H1 (cell line): ENCODE results near the gene FGR. TPM values are rescaled to one million over a fixed set of nuclear protein-coding genes. Genes with fewer than 3 reads are reported as not detected.

ENCODE experiments used
- CTCF ChIA-PET: fragments of 300-600 bp; sonication (Branson Sonifier 250); formaldehyde crosslinking; loops from one replicate; lab custom pipeline; 2021; ENCODE audit not compliant: partially characterized antibody; lab: Charles Lee
- POLR2A ChIA-PET: fragments of 300-600 bp; sonication (Branson Sonifier 250); formaldehyde crosslinking; loops from one replicate; lab custom pipeline; 2021; ENCODE audit warnings: inconsistent platforms; ENCODE audit not compliant: partially characterized antibody; lab: Charles Lee
- DNase-seq, 2 experiments: peaks; one replicate each; pipeline versions ENCODE4 v3.0.0 to v3.0.0-alpha.2; 2010 to 2022; ENCODE audit warnings: low spot score in 2 of 2, low read depth in 1 of 2, mixed read lengths in 1 of 2
- FAIRE-seq: peaks from 2 replicates; lab custom pipeline; 2011; peaks lifted over from hg19 to GRCh38; lab: Jason Lieb, UNC
- H2AFZ ChIP-seq: 2 replicates; pipeline ENCODE4 v1.8.1; 2012; ENCODE audit warnings: low read length, inconsistent platforms
- H2AK5ac ChIP-seq: 2 replicates; pipeline ENCODE4 v1.6.1; 2013; ENCODE audit warnings: low read depth, low read length
- H2BK120ac ChIP-seq: replicated peaks from 2 replicates; pipeline ENCODE3; 2013; ENCODE audit warnings: low read depth, low read length, inconsistent platforms
- H2BK12ac ChIP-seq: 2 replicates; pipeline ENCODE4 v1.6.1; 2013; ENCODE audit warnings: low read depth, low read length
- H2BK15ac ChIP-seq: 2 replicates; pipeline ENCODE4 v1.6.1; 2013; ENCODE audit warnings: low read length
- H2BK20ac ChIP-seq: 2 replicates; pipeline ENCODE4 v1.6.1; 2013; ENCODE audit warnings: low read length
- H2BK5ac ChIP-seq: 2 replicates; pipeline ENCODE4 v1.6.1; 2013; ENCODE audit warnings: low read depth, low read length
- H3K14ac ChIP-seq: 2 replicates; pipeline ENCODE4 v1.6.1; 2013; ENCODE audit warnings: inconsistent platforms; ENCODE audit not compliant: insufficient read length
- H3K18ac ChIP-seq: 2 replicates; pipeline ENCODE4 v1.6.1; 2013; ENCODE audit warnings: low read length; ENCODE audit errors: extremely low read depth
- H3K23ac ChIP-seq: 2 replicates; pipeline ENCODE4 v1.6.1; 2013; ENCODE audit warnings: inconsistent platforms; ENCODE audit not compliant: insufficient read length
- H3K23me2 ChIP-seq: 2 replicates; pipeline ENCODE4 v1.6.1; 2013; ENCODE audit warnings: low read depth, low read length
- H3K27ac ChIP-seq: 2 replicates; pipeline ENCODE4 v1.6.1; 2011; ENCODE audit warnings: low read depth, low read length, inconsistent platforms
- H3K27me3 ChIP-seq, 4 experiments: replicated peaks in 1 of 4; 1 replicate in 1 of 4; 2 replicates in 3 of 4; pipeline versions ENCODE4 v1.6.1 to v1.8.1; 2011 to 2013; ENCODE audit warnings: low read length in 3 of 4, mild to moderate bottlenecking in 3 of 4, inconsistent platforms in 2 of 4, mixed read lengths in 2 of 4, moderate library complexity in 1 of 4; ENCODE audit not compliant: control insufficient read depth in 3 of 4, insufficient read depth in 3 of 4; ENCODE audit errors: extremely low read depth in 1 of 4
- H3K36me3 ChIP-seq, 4 experiments: 2 replicates each; pipeline versions ENCODE4 v1.6.1 to v1.8.1; 2011 to 2013; ENCODE audit warnings: mild to moderate bottlenecking in 4 of 4, low read length in 3 of 4, moderate library complexity in 2 of 4, control low read depth in 1 of 4, inconsistent platforms in 1 of 4; ENCODE audit not compliant: insufficient read depth in 4 of 4, control insufficient read depth in 2 of 4
- H3K4ac ChIP-seq: replicated peaks from 2 replicates; pipeline ENCODE3; 2013; ENCODE audit warnings: low read length, low read depth, mixed read lengths, inconsistent platforms; ENCODE audit not compliant: insufficient read length
- H3K4me1 ChIP-seq, 4 experiments: replicated peaks in 1 of 4; 1 replicate in 1 of 4; 2 replicates in 3 of 4; pipeline versions ENCODE4 v1.6.1 to v1.8.1; 2011 to 2013; ENCODE audit warnings: low read length in 3 of 4, inconsistent platforms in 2 of 4, mixed read lengths in 1 of 4; ENCODE audit not compliant: insufficient read depth in 4 of 4, control insufficient read depth in 3 of 4
- H3K4me2 ChIP-seq, 2 experiments: 2 replicates each; pipeline versions ENCODE4 v1.6.1 to v1.8.1; 2011 to 2013; ENCODE audit warnings: low read depth in 2 of 2, low read length in 2 of 2, control low read depth in 1 of 2, inconsistent platforms in 1 of 2, mild to moderate bottlenecking in 1 of 2; ENCODE audit not compliant: insufficient read depth in 1 of 2
- H3K4me3 ChIP-seq, 4 experiments: fragments of 200-600, 300-600 bp in 1 of 4; sonication (generic), shearing (Covaris generic), sonication (Bioruptor Twin) in 1 of 4; 2 replicates each; pipeline versions ENCODE4 v1.5.1 to v1.8.1; 2011 to 2016; ENCODE audit warnings: low read length in 4 of 4, low read depth in 3 of 4, control low read depth in 2 of 4, inconsistent platforms in 2 of 4, mild to moderate bottlenecking in 2 of 4, mixed read lengths in 1 of 4, moderate library complexity in 1 of 4; ENCODE audit not compliant: insufficient read depth in 2 of 4; ENCODE audit errors: extremely low read depth in 1 of 4
- H3K56ac ChIP-seq: replicated peaks from 2 replicates; pipeline ENCODE3; 2013; ENCODE audit warnings: low read depth, mild to moderate bottlenecking, mixed read lengths, low read length, inconsistent platforms; ENCODE audit not compliant: insufficient read length
- H3K79me1 ChIP-seq: 2 replicates; pipeline ENCODE4 v1.6.1; 2013; ENCODE audit warnings: low read depth, low read length, control low read depth
- H3K79me2 ChIP-seq, 2 experiments: 2 replicates each; pipeline versions ENCODE4 v1.6.1 to v1.8.1; 2012 to 2013; ENCODE audit warnings: low read length in 2 of 2, mild to moderate bottlenecking in 2 of 2, inconsistent platforms in 1 of 2; ENCODE audit not compliant: insufficient read depth in 2 of 2, control insufficient read depth in 1 of 2
- H3K9ac ChIP-seq, 4 experiments: replicated peaks in 1 of 4; 1 replicate in 1 of 4; 2 replicates in 3 of 4; pipeline versions ENCODE4 v1.6.1 to v1.8.1; 2011 to 2013; ENCODE audit warnings: low read depth in 3 of 4, low read length in 3 of 4, control low read depth in 2 of 4, mild to moderate bottlenecking in 2 of 4, moderate library complexity in 2 of 4, inconsistent platforms in 1 of 4; ENCODE audit errors: extremely low read depth in 1 of 4
- H3K9me3 ChIP-seq, 2 experiments: 2 replicates each; pipeline versions ENCODE4 v1.6.1 to v1.8.1; 2012 to 2013; ENCODE audit warnings: mild to moderate bottlenecking in 2 of 2, moderate library complexity in 2 of 2, control low read depth in 1 of 2, inconsistent platforms in 1 of 2, low read depth in 1 of 2, low read length in 1 of 2, mixed read lengths in 1 of 2; ENCODE audit not compliant: insufficient read depth in 2 of 2
- H4K20me1 ChIP-seq, 2 experiments: replicated peaks in 1 of 2; 2 replicates each; pipeline versions ENCODE3 to v1.8.1; 2011 to 2013; ENCODE audit warnings: inconsistent platforms in 2 of 2, low read length in 2 of 2, mild to moderate bottlenecking in 1 of 2; ENCODE audit not compliant: insufficient read depth in 2 of 2, control insufficient read depth in 1 of 2
- H4K5ac ChIP-seq: 2 replicates; pipeline ENCODE4 v1.6.1; 2013; ENCODE audit warnings: low read length, low read depth, mixed read lengths, inconsistent platforms; ENCODE audit not compliant: insufficient read length
- H4K8ac ChIP-seq: 2 replicates; pipeline ENCODE4 v1.8.0; 2013; ENCODE audit warnings: mild to moderate bottlenecking, moderate library complexity, low read length, inconsistent platforms; ENCODE audit not compliant: insufficient read depth; ENCODE audit errors: extremely low read depth
- H4K91ac ChIP-seq: replicated peaks from 2 replicates; pipeline ENCODE3; 2013; ENCODE audit warnings: low read length, mixed read lengths, inconsistent platforms; ENCODE audit not compliant: insufficient read length
- CBX5 ChIP-seq: fragments of 300-800, 300-1000 bp; sonication (generic); IDR thresholded peaks from 2 replicates; pipeline ENCODE4 v1.7.1; 2016; ENCODE audit warnings: antibody characterized with exemption, low read length, low read depth
- MAFK ChIP-seq: IDR thresholded peaks from 2 replicates; pipeline ENCODE4 v1.6.1; 2012; ENCODE audit warnings: low read depth, mild to moderate bottlenecking, improper control_type of control experiment, low read length
- PHF8 ChIP-seq: fragments of 200-600 bp; sonication (generic); conservative IDR thresholded peaks from 2 replicates; pipeline ENCODE4 v1.7.1; 2012; ENCODE audit warnings: low read depth, mild to moderate bottlenecking, inconsistent platforms, low read length, moderate library complexity
- SP1 ChIP-seq: IDR thresholded peaks from 2 replicates; pipeline ENCODE4 v1.6.1; 2011; ENCODE audit warnings: low read depth, low read length
- WGBS, 2 experiments: shearing (Covaris generic) in 1 of 2; methylation state at CpG; one replicate each; pipeline versions ENCODE4 v1.1.6 to v1.1.7; 2013 to 2015; ENCODE audit warnings: low lambda C conversion rate in 2 of 2, mixed read lengths in 2 of 2, inconsistent platforms in 1 of 2, low coverage in 1 of 2, missing lambda C conversion rate in 1 of 2; ENCODE audit not compliant: insufficient replicate concordance in 2 of 2, insufficient coverage in 1 of 2, insufficient read length in 1 of 2; ENCODE audit errors: extremely low coverage in 1 of 2, missing lambda C conversion rate in 1 of 2; 5-methylcytosine and 5-hydroxymethylcytosine counted together
- polyA plus RNA-seq, 7 experiments: library from polyadenylated mRNA; depleted of rRNA in 3 of 7; stranded (reverse) in 5 of 7; unstranded in 2 of 7; fragments of >200 nt in 5 of 7; fragments of 200-250 nt in 2 of 7; gene quantifications; 1 replicate in 5 of 7; 2 replicates in 1 of 7; 4 replicates in 1 of 7; pipeline versions ENCODE4 v1.2.1 to v1.2.3, GENCODE V29; 2011 to 2013; ENCODE audit warnings: missing spikeins in 2 of 7, mixed read lengths in 2 of 7
- total RNA-seq: library from RNA; stranded (reverse); fragmentation: NEBNext Ultra II Directional; extraction: Animal tissue kit (Norgen Biotek cat#: 25700); gene quantifications from 2 replicates; pipeline ENCODE4 v1.2.1, GENCODE V29; 2021
- TF ChIP-seq, protein P1 (sequence below): IDR thresholded peaks from 2 replicates; pipeline ENCODE4 v1.6.1; 2012; ENCODE audit warnings: inconsistent platforms

The FGR gene
- total and polyA plus RNA-seq, 2 of the 8 experiments (the other 6 are each of a cell fraction or from before 2014, with no cell fraction given), result 0.22 to 0.95 TPM

DNA sequence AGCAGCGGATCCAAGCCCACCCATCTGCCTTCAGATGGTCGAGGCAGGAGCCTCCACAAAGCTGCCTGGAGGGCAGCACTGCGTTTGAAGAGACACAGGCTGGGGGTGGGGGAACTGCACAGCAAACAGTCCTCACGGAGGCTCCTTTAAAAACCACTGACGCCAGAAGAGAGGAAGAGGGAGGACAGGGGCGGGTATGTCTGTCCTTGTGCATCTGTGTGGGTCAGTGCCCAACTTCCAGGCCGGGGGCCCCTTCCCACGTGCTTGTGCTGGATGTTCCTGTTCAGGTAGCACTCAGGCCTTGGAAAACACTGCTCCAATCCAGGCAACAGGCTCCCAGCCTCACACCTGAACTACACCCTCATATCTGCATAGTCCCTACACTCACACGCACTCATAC lies 38.7 kb downstream of the FGR start:
- Histone ChIP-seq H3K36me3 (no peaks in the 10 kb centered on the region), H3K9me3 (no peaks in the 10 kb centered on the region), H3K23me2 (peaks cover 14% of the 10 kb centered on the region; the same call in 1 of the 2 replicates), H3K23ac (no peak overlapping the region), H3K4me2 (no peak overlapping the region), H3K56ac (no peak overlapping the region), H2BK20ac (no peak overlapping the region), H3K79me1 (peaks cover 43% of the 10 kb centered on the region), H3K4me3 (no peak overlapping the region), H2AK5ac (peak overlapping the region; percentile 49; the same call in 1 of the 2 replicates), H4K91ac (no peak overlapping the region), H3K79me2 (peaks cover 5 to 91% of the 10 kb centered on the region in 2 experiments; a peak in 3 of 4 replicates), H2BK12ac (peak overlapping the region; percentile 85; the same call in 1 of the 2 replicates), H2BK5ac (peak overlapping the region; percentile 44; the same call in 1 of the 2 replicates), H3K4ac (no peak overlapping the region), H2BK15ac (peak overlapping the region; percentile 72; the same call in 1 of the 2 replicates), H3K14ac (no peak overlapping the region), H3K27ac (no peak overlapping the region), H4K8ac (no peak overlapping the region), H2AFZ (no peak overlapping the region), H3K9ac (no peak overlapping the region), H3K27me3 (no peaks in the 10 kb centered on the region; a peak in 1 of 7 replicates), H4K20me1 (peaks cover 18 to 59% of the 10 kb centered on the region in 2 experiments), H3K4me1 (peaks cover 27 to 70% (median 59%) of the 10 kb centered on the region in 4 experiments), H4K5ac (no peak overlapping the region), H3K18ac (no peak overlapping the region), H2BK120ac (no peak overlapping the region)
- ChIA-PET CTCF (interaction anchor here (1.0 to 37.8 kb wide), 6 partner anchors 11 to 200 kb away, joined by 3 to 1807 read pairs (median 7); no protein-coding TSS in a partner anchor), POLR2A (interaction anchor here (0.9 to 13.5 kb wide), 3 partner anchors 8 to 20 kb away, joined by 3 to 355 read pairs (median 15); partner anchors contain the start of gene AHDC1)
- TF ChIP-seq SP1, result no peak
- TF ChIP-seq PHF8, result no peak
- TF ChIP-seq CBX5, result no peak
- TF ChIP-seq, protein P1, sequence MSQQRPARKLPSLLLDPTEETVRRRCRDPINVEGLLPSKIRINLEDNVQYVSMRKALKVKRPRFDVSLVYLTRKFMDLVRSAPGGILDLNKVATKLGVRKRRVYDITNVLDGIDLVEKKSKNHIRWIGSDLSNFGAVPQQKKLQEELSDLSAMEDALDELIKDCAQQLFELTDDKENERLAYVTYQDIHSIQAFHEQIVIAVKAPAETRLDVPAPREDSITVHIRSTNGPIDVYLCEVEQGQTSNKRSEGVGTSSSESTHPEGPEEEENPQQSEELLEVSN, result no peak
- TF ChIP-seq MAFK, result no peak
- no peak for DNase-seq
- no peak for FAIRE-seq
- 77% methylated on average over 7 of the region's 9 CpGs; no CpG with 5 or more reads in 1 of the 2 experiments for WGBS, 2 experiments
